ENCODE measurements around the gene RHD.

DNA sequence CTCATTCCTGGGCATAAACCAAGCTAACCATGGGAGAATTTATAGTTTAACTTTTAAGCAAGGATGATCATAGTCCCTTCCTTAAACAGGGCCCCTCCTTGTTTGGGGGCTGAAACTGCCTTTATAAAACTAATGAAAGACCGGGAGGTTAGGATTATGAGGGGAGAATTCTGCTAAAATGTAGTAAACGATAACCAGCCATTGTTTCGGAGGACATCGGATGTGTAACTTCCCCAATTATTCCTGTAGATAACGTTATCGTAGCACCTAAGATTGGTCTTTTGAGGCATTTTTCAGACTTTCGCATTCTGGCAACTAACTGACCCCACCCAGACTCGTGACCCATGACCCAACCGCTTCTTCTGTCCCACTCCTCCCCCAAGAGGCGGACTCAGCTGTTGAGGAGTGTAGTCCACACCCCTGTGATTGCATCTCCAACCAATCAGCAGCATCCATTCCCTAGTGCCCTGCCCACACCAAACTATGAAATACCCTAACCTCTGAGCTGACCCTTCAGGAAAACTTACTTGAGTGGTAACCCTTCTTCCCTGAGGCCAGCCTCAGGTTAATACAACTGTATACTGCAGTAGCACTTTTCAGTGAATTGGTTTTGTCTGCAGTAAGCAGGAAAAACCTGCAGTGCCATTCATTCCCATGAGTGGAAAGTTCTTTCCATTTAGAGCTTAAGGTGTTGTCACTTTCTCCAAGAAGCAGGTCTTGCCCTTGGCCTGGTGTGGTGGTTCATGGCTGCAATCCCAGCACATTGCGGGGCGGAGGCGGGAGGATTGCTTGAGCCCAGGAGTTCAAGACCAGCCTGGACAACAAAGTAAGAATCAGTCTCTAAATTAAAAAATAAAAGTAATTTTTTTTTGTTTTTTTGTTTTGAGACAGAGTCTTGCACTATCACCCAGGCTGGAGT, 39.2 kb upstream of the RHD start:
- TF ChIP-seq, protein P1, sequence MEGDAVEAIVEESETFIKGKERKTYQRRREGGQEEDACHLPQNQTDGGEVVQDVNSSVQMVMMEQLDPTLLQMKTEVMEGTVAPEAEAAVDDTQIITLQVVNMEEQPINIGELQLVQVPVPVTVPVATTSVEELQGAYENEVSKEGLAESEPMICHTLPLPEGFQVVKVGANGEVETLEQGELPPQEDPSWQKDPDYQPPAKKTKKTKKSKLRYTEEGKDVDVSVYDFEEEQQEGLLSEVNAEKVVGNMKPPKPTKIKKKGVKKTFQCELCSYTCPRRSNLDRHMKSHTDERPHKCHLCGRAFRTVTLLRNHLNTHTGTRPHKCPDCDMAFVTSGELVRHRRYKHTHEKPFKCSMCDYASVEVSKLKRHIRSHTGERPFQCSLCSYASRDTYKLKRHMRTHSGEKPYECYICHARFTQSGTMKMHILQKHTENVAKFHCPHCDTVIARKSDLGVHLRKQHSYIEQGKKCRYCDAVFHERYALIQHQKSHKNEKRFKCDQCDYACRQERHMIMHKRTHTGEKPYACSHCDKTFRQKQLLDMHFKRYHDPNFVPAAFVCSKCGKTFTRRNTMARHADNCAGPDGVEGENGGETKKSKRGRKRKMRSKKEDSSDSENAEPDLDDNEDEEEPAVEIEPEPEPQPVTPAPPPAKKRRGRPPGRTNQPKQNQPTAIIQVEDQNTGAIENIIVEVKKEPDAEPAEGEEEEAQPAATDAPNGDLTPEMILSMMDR (IDR thresholded peaks at IDR 0.05), result no peak
- no peak for TF ChIP-seq POLR2A (IDR thresholded peaks at IDR 0.05)

Measured in testis (tissue), 2 donors.